Prostate gland (tissue), 2 donors: ENCODE results near the gene HP. TPM values are rescaled to one million over a fixed set of nuclear protein-coding genes. Genes with fewer than 3 reads are reported as not detected.
A peak's percentile ranks its signal among the peaks of the same experiment; 100 is the strongest.
"Not testable (repeated sequence)": the region's sequence is repeated elsewhere in the genome, so short reads cannot be mapped to it uniquely, and the experiment has no call there.

ENCODE experiments used
- DNase-seq: peaks from one replicate; pipeline ENCODE4 v3.0.0-alpha.2; 2019; ENCODE audit warnings: low spot score
- H3K27ac ChIP-seq, 2 donors: fragments of 200-600 bp; sonication (generic); 2 replicates each; pipeline ENCODE4 v1.5.1; 2017 to 2019
- H3K27me3 ChIP-seq: fragments of 200-600 bp; sonication (generic); replicated peaks from 2 replicates; pipeline ENCODE4 v1.5.1; 2019; ENCODE audit not compliant: insufficient read depth
- H3K36me3 ChIP-seq, 2 donors: fragments of 200-600 bp; sonication (generic); 1 replicate in 1 of 2; 2 replicates in 1 of 2; pipeline versions ENCODE4 v1.5.1 to v1.8.1; 2017 to 2019
- H3K4me1 ChIP-seq: fragments of 200-600 bp; sonication (generic); replicated peaks from 2 replicates; pipeline ENCODE4 v1.5.1; 2019
- H3K4me3 ChIP-seq, 2 donors: fragments of 200-600 bp; sonication (generic); 2 replicates each; pipeline ENCODE4 v1.5.1; 2017 to 2019
- H3K9me3 ChIP-seq: fragments of 200-600 bp; sonication (generic); 2 replicates; pipeline ENCODE4 v1.5.1; 2017
- POLR2A ChIP-seq: fragments of 450-650 bp; IDR thresholded peaks from one replicate; pipeline ENCODE4 v1.6.1; 2016; ENCODE audit warnings: antibody characterized with exemption, mild to moderate bottlenecking
- POLR2AphosphoS5 ChIP-seq: sonication (generic); formaldehyde crosslinking; IDR thresholded peaks from one replicate; pipeline ENCODE4 v1.6.1; 2017; ENCODE audit warnings: antibody characterized with exemption
- WGBS: methylation state at CpG from one replicate; pipeline ENCODE4 v1.1.5; 2018; 5-methylcytosine and 5-hydroxymethylcytosine counted together
- intact Hi-C: fragments of 100-400 bp; cut with DNase I; formaldehyde crosslinking; loops from one replicate; pipeline ENCODE4 v1.14.2; 2022
- total RNA-seq, 2 donors: library from RNA; depleted of rRNA; stranded (reverse); fragments of >200 nt; gene quantifications; one replicate each; pipeline ENCODE4 v1.1.0, GENCODE V29; 2016
- TF ChIP-seq, protein P1 (sequence below), 4 experiments: fragments of 200-600 bp in 2 of 4; fragments of 450-650 bp in 2 of 4; sonication (generic) in 2 of 4; IDR thresholded peaks; 1 replicate in 3 of 4; 2 replicates in 1 of 4; pipeline ENCODE4 v1.5.1; 2016 to 2019; ENCODE audit warnings: antibody characterized with exemption in 4 of 4, mild to moderate bottlenecking in 2 of 4, moderate library complexity in 2 of 4

HP gene, protein sequence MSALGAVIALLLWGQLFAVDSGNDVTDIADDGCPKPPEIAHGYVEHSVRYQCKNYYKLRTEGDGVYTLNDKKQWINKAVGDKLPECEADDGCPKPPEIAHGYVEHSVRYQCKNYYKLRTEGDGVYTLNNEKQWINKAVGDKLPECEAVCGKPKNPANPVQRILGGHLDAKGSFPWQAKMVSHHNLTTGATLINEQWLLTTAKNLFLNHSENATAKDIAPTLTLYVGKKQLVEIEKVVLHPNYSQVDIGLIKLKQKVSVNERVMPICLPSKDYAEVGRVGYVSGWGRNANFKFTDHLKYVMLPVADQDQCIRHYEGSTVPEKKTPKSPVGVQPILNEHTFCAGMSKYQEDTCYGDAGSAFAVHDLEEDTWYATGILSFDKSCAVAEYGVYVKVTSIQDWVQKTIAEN
- 1 to 10 TPM; 2.5 to 3.1 TPM for total RNA-seq

DNA sequence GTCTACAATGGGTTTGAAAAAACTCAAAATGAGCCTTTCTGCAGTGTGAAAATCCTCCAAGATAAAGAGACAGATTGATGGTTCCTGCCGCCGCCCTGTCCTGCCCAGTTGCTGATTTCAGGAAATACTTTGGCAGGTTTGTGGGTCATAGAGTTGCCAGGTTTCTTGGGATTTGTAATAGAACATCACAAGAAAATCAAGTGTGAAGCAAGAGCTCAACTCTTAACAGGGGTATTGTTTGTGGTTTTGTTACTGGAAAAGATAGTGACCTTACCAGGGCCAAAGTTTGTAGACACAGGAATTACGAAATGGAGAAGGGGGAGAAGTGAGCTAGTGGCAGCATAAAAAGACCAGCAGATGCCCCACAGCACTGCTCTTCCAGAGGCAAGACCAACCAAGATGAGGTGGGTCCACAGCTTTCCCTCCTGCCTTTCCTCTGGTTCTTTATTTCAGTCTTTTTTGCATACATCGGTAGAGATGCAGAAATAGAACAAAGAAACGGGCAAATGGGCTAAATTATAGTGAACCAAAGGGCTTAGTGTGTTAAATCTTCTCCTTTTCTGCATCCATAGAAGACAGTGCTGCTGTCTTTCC, at the start of gene HP:
Gene HP (plus strand): TSS at position 252 of the 594 bp plus-strand sequence. CDS start 148 bp downstream, at position 400.
- H3K9me3 ChIP-seq, H3K27me3 ChIP-seq, H3K36me3 ChIP-seq, H3K4me1 ChIP-seq, H3K4me3 ChIP-seq, H3K27ac ChIP-seq, DNase-seq, intact Hi-C loops: not testable (repeated sequence)
- 62% methylated on average over 5 of the region's 5 CpGs for WGBS

DNA sequence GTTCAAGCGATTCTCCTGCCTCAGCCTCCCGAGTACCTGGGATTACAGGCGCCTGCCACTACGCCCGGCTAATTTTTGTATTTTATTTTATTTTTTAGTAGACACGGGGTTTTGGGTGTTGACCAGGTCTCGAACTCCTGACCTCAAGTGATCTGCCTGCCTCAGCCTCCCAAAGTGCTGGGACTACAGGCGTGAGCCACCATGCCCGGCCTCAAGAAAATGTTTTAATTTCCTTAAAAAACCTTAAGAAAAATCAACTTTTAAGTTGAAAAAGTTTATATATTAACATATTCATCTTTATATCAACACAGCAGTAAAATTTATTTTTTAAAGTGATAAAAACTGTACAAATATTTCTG, 46.3 kb upstream of the HP start:
- whole genome bisulfite sequencing, result 81% methylated on average over 9 of the region's 9 CpGs
- not testable (repeated sequence) for H3K4me1 ChIP-seq, H3K36me3 ChIP-seq, H3K27me3 ChIP-seq, H3K9me3 ChIP-seq, H3K27ac ChIP-seq, DNase-seq
- intact Hi-C loops, result loop anchor here (2.0 to 5.0 kb wide), 2 partner anchors 87 to 551 kb away; no protein-coding TSS in a partner anchor
- H3K4me3 ChIP-seq, result peak overlapping the region in 1 of 2 donors; percentile 59

DNA sequence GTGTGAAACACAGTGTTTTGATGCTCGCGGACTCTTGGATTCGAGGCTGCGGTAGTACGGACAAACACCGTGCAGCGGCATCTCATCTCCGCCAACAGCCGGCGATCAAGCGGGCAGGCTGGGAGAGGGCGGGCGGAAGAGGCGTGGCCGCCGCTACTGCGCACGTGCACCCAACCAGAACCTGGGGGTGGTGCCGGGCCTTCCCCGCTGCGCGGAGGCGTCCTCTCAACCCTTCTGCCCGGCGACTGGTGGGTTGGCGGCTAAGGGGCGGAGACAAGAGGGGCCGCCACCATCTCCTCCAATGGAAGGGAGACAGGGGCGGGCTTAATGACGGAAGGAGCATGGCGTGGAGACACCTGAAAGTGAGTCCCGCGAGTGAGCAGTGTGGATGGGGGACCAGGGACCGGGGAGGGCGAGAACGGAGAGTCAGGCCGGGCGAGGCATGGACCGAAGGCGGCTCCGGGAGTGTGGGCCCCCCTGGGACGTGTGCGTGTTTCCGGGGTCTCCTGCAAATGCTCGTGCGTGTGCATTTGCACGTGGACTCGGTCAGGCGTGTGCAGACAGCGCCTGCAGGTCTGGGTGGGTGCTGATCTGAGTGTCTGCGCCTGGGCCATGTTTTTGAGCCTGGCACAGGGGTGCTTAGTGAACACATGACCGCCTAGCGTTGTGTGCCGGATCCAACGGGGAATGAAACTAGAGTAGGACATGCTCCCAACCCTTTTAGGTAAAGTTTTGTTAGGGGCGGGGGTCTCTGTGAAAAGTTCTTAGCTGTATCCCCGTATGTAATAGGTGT, 45.7 kb upstream of the HP start, which contains the start of gene DHODH:
Gene DHODH (plus strand): TSS at position 321 of the 793 bp plus-strand sequence. CDS start 21 bp downstream, at position 342.
- Histone ChIP-seq H3K4me3 (peak within 1 kb of the TSS; percentile 59 to 61), H3K27ac (no peak within 1 kb of the TSS), H3K36me3 (no peaks in the 10 kb centered on the region), H3K4me1 (no peaks in the 10 kb centered on the region), H3K27me3 (no peaks in the 10 kb centered on the region), H3K9me3 (no peaks in the 10 kb centered on the region)
- WGBS, result under 1% methylated on average over 57 of the region's 57 CpGs
- TF ChIP-seq POLR2A (peak; percentile 51), POLR2AphosphoS5 (peak; percentile 96)
- TF ChIP-seq, protein P1, sequence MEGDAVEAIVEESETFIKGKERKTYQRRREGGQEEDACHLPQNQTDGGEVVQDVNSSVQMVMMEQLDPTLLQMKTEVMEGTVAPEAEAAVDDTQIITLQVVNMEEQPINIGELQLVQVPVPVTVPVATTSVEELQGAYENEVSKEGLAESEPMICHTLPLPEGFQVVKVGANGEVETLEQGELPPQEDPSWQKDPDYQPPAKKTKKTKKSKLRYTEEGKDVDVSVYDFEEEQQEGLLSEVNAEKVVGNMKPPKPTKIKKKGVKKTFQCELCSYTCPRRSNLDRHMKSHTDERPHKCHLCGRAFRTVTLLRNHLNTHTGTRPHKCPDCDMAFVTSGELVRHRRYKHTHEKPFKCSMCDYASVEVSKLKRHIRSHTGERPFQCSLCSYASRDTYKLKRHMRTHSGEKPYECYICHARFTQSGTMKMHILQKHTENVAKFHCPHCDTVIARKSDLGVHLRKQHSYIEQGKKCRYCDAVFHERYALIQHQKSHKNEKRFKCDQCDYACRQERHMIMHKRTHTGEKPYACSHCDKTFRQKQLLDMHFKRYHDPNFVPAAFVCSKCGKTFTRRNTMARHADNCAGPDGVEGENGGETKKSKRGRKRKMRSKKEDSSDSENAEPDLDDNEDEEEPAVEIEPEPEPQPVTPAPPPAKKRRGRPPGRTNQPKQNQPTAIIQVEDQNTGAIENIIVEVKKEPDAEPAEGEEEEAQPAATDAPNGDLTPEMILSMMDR (IDR thresholded peaks at IDR 0.05), result peak in 2 of 4 experiments; percentile 23 to 47
- peak; percentile 96 for DNase-seq
- intact Hi-C loops, result loop anchor here (2.0 to 5.0 kb wide), 2 partner anchors 86 to 551 kb away; no protein-coding TSS in a partner anchor

DNA sequence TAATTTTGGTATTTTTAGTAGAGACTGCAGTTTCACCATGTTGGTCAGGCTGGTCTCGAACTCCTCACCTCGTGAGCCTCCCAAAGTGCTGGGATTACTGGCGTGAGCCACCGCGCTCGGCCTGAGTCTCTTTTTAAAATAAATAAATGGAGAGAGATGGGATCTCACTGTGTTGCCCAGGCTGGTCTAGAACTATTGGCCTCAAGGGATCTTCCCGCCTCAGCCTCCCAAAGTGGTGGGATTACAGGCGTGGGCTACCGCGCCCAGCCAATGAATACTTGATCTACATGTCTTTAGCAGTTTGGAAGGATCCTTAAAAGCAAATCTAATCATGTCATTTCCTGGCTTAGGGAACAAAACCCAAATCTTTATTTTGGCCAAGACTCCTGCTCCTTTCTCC, 44.5 kb upstream of the HP start:
- intact Hi-C loops, result loop anchor here (2.0 to 5.0 kb wide), 2 partner anchors 85 to 552 kb away; no protein-coding TSS in a partner anchor
- WGBS, result 93% methylated on average over 10 of the region's 10 CpGs
- no peaks in the 10 kb centered on the region for H3K4me1 ChIP-seq

DNA sequence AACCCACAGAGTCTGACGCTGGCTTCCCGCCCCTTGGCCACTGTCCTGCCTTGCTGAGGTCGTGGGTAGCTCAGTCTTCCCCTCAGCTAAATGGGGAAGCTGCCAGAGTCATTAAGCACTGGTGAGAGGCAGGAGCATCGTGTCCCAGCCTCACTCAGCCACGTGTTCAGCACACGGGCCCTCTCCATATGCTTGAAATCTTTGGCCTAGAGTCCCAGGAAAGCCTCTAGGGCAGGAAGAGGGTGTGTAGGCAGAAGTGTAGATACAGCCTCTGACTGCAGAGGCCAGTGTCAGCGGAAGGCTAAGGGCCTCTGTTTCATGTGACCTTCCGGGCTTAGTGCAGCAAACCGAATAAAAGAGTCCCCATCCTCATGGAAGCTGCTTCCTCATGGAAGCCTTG, 41.7 kb upstream of the HP start:
- intact Hi-C loops, result no loop called here
- Histone ChIP-seq H3K27me3 (no peaks in the 10 kb centered on the region), H3K27ac (no peak overlapping the region), H3K4me3 (no peak overlapping the region), H3K4me1 (no peaks in the 10 kb centered on the region), H3K36me3 (no peaks in the 10 kb centered on the region), H3K9me3 (no peaks in the 10 kb centered on the region)
- 79% methylated on average over 8 of the region's 9 CpGs for WGBS
- TF ChIP-seq, protein P1 (IDR thresholded peaks at IDR 0.05), result no peak
- TF ChIP-seq POLR2A (no peak), POLR2AphosphoS5 (no peak)
- DNase-seq, result no peak

More for the DNA sequence above, 44.5 kb upstream of the HP start:
- Histone ChIP-seq H3K27ac (no peak overlapping the region), H3K27me3 (no peaks in the 10 kb centered on the region), H3K9me3 (no peaks in the 10 kb centered on the region), H3K36me3 (no peaks in the 10 kb centered on the region), H3K4me3 (no peak overlapping the region)
- DNase-seq, result no peak
- TF ChIP-seq, protein P1 (IDR thresholded peaks at IDR 0.05), result no peak
- TF ChIP-seq POLR2AphosphoS5, result no peak
- no peak for TF ChIP-seq POLR2A
